ENCODE data around the gene SPATA18.
"Not testable (repeated sequence)": the region's sequence is repeated elsewhere in the genome, so short reads cannot be mapped to it uniquely, and the experiment has no call there.

The SPATA18 gene

DNA sequence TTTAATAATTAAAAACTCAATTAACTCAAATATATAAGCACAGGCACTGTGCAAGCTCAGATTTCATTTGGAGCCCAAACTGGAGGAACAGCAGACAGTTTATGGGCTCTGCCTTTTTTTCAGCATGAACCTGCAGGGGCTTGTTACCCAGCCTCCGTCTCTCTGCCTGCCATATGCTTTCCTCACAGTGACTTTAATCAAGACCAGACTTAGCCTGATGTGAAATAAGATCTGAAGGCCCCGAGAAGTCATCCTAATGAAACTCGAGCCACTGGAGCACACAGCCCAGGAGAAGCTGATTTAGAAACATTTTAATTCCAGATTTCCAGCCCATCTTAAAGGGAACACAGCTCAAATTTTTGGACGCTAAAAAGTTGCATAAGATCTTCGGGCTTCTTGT, 55.6 kb downstream of the SPATA18 start:
- DNase-seq (ENCODE audit: low spot score), result no peak

DNA sequence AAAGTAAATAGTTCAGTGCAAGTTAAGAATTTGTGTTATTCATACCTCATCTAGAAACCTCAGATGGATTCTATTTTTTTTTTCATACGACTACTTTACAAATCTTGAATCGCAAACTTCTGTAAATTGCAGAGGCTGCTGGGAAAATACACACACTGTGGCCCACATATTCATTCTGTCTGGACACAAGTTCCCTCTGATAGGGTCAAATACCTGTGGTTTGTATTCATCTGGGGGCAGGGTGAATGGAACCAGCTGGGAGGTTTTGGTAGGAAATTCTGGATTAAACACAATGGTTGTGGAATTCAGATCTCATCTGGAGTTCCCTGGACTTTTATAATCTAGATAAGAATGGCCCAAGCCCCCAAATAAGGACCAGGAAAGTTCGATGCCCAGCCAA, 56.2 kb downstream of the SPATA18 start:
- DNase-seq (ENCODE audit: low spot score), result no peak

DNA sequence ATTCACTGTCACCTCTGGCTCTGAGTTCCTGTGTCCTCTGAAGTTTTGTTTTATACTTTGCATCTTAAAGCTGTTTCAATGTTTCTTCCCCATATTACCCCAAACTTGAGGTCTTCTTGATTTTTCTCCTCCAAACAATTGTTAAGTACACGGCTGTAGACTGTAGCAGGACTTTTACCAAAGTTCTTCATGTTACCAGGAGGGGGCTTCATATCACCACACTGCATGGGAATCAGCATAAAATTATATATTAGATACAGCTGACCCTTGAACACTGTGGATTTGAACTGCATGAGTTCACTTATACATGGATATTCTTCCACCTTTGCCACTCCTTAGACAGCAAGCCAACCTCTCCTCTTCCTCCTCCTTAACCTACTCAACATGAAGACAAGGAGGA, 56.6 kb downstream of the SPATA18 start:
- DNase-seq (ENCODE audit: low spot score), result no peak

GRCh38 chr4:52110171-52110570, 59.1 kb downstream of the SPATA18 start:
- no peak for DNase-seq (ENCODE audit: low spot score)

DNA sequence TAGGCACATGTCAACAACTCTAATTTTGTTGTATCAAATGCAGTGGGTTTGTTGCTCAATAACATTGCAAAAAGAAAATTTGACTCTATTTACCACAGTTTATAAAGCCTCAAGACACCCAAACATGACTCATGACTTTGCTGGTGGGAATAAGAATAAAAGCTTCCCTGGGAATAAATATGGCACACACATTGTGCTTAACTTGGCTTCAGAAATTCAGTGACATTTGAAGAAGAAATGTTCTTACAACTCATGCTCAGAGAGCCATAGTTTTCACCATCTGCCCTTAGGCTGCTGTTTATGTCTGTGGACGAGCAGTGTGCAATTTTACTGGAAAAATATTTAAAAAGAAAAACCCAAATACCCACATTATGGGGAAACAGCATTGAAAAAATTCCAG, 60.9 kb downstream of the SPATA18 start:
- no peak for DNase-seq (ENCODE audit: low spot score)

DNA sequence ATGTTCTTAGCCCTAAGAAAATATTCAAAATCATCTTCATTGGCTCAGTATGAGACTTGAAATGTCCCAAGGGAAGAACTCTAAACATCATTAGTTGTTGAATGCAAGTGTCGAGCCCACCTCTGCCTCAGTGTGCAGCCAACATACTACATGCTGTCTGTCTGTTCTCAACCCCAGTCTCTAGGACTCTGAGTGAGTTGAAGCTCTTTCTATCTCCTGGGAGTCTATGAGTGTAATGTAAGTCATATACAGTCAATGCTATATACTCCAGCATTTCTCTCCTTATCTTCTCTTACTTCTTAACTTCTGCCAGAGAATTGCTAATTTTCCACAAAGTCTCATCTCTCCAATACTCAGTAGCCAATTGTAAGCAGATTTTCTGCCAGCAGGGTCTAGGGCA, 61.3 kb downstream of the SPATA18 start:
- DNase-seq (ENCODE audit: low spot score), result no peak

- no peak for DNase-seq (ENCODE audit: low spot score)
These were observed 65.5 kb downstream of the SPATA18 start for GRCh38 chr4:52116641-52117040.

GRCh38 chr4:52126226-52126625, 75.1 kb downstream of the SPATA18 start:
- no peak for DNase-seq (ENCODE audit: low spot score)

DNA sequence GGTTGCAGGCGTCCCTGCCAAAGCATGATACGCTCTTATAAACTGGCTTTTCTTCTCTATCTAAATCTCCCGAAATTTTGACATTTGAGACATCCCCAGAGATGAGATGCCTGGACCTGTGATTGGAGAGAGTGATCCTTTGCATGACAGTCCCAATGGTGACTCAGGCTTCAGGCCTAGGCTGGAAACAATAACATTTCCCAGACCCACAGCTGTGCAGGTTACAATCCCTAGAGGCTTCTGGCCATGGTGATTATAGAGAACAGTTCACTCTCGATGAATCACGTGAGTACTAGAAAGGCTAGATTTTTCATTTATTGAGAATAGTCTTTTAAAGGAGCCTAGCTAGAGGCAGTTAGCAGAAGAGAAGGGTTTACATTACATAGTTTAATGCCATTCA, 75.9 kb downstream of the SPATA18 start:
- no peak for DNase-seq (ENCODE audit: low spot score)

GRCh38 chr4:52135171-52135570, 84.1 kb downstream of the SPATA18 start:
- DNase-seq (ENCODE audit: low spot score), result no peak

DNA sequence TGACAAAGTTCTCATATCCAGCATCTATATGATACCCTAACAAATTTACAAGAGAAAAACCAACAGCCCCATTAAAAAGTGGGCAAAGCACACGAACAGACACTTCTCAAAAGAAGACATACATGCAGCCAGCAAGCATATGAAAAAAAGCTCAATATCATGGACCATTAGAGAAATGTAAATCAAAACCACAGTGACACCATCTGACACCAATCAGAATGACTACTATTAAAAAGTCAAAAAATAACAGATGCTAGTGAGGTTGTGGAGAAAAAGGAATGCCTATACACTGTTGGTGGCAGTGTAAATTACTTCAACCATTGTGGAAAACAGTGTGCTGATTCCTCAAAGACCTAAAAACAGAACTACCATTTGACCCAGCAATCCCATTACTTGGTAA, 86.0 kb downstream of the SPATA18 start:
- not testable (repeated sequence) for DNase-seq (ENCODE audit: low spot score)

GRCh38 chr4:52142816-52143215, 91.7 kb downstream of the SPATA18 start:
- DNase-seq (ENCODE audit: low spot score), result no peak

- DNase-seq (ENCODE audit: low spot score), result no peak
These were observed 92.7 kb downstream of the SPATA18 start for GRCh38 chr4:52143815-52144214.

- no peak for DNase-seq (ENCODE audit: low spot score)
These were observed 93.3 kb downstream of the SPATA18 start for GRCh38 chr4:52144372-52144771.

Data from CD4-positive, alpha-beta T cell treated with Interleukin-2 at 100 ng/mL for 4 hours (primary cell).